ENCODE data around the gene HNRNPR.
A peak's percentile ranks its signal among the peaks of the same experiment; 100 is the strongest.
"Not testable (repeated sequence)": the region's sequence is repeated elsewhere in the genome, so short reads cannot be mapped to it uniquely, and the experiment has no call there.

Gene HNRNPR

DNA sequence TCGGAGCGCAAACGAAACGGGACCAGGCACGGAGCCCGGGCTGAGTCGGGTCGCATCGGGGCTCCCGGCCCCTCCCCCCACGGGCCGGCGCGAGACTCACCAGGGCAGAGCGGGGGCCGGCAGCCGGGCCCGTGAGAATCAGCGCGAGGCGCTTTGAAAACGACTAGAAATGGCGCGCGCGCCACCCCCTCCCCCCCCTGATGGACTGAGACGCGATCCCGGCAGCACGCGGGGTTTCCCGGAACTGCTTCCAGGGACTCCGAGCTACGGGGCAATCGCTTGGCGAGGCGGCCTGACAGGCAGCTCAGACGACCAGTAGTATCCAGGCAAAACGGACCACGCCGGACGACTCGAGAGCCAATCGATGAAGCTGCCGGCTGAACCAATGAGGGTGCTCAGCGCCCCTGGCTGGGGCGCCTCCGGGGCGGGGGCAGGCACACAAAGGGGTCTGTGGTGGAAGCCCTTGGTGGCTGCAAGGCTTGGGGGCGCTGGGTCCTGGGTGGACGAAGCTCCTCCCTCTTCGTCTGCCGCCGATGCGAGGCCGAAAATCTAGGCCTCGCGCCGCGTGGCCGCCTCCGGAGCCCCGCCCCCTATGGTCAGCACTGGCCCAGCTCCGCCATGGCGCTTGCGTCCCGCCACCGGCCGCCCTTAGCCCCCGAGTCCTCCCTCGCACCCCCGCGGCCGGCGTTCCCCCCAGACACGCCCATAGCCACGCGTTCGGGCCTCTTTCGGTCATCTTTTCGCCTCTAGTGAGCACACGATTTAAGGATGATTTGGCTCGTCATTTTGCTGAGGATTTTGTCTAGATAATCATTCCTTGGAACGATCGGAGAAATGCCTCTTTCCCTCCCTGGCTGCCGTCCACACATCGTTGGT is at the start of gene HNRNPR:
Gene HNRNPR (minus strand): TSS at position 174 of the 876 bp plus-strand sequence. CDS start 3,276 bp downstream, outside the sequence.
- peak; percentile 97 for DNase-seq

DNA sequence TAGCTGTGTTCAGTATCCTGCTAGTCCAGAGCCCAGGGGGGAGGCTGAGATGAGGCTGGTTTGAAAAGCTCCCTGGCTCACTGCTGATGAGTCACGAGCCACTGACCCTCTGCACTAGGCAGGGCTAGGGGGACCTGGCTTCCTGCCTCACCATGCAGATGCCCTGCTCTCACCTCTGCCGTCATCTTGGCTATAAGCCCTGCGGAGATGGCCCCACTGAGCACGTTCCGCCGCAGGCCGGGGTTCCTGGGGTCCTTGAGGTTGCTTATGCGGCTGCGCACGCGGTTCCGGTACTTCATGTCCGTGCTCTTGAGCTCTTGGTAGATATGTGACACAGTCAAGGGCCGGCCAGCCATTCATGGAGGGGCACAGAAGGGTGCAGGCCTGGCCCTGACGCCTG is 49.6 kb upstream of the HNRNPR start:
- DNase-seq: no peak

DNA sequence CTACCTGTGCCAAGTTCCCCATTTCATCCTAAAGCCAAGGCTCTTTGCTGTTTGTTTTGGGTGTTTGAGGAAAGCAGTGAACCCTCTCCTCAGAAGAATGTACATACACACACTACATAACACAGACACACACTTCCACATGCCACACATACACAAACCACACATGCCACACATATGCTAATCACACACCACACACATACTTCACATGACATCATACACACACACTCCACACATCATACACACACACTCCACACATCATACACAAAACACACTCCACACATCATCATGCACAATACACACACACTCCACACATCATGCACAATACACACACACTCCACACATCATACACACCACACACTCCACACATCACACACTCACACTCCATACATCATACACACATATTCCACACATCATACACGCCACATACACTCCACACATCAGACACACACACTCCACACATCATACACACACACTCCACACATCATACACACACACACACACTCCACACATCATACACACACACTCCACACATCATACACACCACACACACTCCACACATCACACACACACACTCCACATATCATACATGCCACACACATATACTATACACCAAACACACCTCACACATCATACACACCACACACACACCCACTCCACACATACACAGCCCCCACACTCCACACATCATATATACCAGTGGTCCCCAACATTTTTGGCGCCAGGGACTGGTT is 48.2 kb upstream of the HNRNPR start:
- no peak for DNase-seq

- no peak for DNase-seq
Observed at GRCh38 chr1:23389837-23390321, 45.8 kb upstream of the HNRNPR start.

- no peak for DNase-seq
Observed at GRCh38 chr1:23387494-23387893, 43.4 kb upstream of the HNRNPR start.

DNA sequence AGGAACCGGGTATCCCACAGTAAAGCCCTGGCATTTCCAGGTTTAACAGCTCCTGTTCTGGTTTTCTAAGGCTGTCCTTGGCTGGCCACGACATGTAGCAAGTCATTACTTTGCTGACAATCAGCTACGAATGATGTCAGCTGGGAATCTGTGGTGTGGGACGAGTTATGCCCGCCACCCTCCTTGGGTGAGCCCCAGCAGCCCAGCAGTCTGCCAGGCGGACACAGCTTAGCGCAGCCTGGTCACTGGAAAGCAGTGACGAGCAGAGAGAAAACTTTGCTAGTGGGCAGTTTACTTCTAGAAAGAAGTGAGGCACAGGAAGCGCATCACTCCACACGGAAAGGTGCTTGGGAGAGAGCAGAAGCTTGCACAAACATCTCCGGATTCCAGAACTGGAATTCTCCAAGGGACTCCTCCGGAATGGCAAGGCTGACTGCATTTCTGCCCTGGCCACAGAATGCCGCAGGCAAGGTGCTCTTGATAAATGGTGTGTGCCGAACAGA is 41.1 kb upstream of the HNRNPR start:
- DNase-seq: no peak

DNA sequence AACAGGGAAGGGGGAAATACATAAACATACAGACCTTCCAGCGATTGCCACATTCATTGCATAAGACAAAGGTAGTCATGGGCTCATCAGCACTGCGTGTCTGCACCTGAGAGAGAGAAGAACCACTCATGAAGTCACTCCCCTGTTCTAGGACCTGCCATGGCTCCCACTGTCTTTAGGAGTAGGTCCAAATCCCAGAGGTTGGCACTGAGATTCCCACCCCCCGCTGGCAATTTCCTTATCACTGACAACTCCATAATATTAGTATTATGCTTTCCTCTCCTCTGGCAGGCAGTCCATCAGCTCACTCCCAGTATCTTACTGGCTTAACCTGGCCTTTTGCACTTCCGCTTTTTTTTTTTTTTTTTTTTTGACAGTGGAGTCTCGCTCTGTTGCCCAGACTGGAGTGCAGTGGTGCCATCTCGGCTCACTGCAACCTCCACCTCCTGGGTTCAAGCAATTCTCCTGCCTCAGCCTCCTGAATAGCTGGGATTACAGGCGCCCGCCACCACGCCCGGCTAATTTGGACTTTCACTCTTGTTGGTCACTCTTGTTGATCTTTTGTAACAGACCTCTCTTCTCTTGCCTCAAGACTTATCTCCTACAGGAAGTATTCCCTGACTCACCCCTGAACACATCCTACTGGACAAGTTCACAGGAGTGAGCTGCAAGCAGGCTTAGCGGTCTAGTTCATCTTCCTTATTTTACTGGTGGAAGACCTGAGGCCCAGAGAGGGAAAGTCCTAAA is 40.4 kb upstream of the HNRNPR start:
- no peak for DNase-seq

- no peak for DNase-seq
Observed at GRCh38 chr1:23383577-23384311, 39.7 kb upstream of the HNRNPR start.

DNA sequence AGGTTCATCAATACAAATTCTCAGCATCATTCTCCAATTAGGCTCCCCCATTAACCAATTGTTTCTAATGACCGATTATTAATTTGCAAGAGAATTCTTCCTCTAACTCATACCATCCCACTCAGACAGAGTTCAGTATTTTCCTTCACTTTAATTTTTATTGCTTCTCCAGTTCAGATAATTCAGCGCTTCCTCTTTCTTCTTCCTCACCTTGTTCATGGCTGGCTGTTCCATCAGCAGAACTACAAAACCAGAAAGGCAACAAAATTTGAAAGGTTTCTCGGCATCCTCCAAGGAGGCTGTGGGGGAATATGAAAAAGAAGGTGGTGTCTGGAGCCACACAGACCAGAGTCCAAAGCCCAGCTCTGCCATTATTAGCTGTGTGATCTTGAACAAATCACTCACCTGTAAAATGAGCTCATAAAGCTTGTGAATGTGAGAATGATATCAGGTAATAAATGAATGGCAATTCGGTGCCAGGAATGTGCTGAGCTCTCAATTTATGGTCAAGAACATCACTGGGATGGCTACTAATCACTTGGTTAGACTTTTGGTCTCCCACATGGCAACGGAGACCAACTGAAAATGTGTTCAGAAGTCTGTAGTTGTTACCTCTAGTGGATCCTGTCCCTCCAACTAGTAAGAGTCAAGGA is 37.3 kb upstream of the HNRNPR start:
- no peak for DNase-seq

GRCh38 chr1:23380719-23381118 is 36.6 kb upstream of the HNRNPR start:
- DNase-seq: no peak

GRCh38 chr1:23380236-23380635 is 36.2 kb upstream of the HNRNPR start:
- not testable (repeated sequence) for DNase-seq

- no peak for DNase-seq
Observed at GRCh38 chr1:23376890-23377811, 33.1 kb upstream of the HNRNPR start.

GRCh38 chr1:23374079-23374735 is 30.1 kb upstream of the HNRNPR start:
- DNase-seq: not testable (repeated sequence)

DNA sequence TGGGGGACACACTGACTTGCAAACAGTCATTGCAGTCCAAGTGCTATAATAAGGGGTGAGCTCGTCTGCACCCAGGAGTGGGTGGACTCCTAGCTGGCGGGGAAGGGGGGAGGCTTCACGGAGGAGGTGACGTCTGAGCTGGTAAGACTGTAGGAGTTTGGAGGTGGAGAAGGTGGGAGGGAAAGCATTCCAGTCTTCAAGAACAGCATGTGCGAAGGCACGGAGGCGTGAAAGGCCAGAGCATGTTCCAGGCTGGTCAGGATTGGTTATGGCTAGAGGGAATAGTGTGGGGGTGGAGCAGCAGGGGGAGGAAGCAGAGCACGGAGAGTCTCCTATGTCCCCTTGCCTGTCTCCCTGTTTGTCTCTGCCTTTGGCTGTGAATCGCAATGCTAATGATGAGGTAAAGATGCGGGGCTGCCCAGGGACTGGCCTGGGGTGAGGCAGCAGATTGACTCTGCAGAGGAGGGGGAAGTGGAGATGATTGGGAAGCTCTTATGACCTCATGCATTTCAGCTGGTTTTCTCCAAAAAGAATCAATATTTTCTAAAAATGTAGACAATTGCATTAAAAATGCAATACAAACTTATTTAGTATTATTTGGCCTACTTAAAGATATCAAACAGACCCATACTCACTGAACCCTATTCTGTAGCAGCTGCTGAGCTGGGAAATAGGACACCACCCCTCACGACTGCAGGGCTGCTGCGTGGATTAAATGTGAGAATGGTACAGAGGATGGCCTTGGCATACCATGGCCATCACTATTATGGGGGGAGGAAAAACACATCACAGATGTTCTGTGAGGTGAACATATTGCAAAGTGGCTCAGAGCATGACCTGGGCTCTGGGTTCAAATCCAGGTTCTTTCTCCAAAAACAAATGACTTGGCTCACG is 28.1 kb upstream of the HNRNPR start:
- no peak for DNase-seq

- DNase-seq: no peak
Observed at GRCh38 chr1:23370709-23371584, 26.9 kb upstream of the HNRNPR start.

DNA sequence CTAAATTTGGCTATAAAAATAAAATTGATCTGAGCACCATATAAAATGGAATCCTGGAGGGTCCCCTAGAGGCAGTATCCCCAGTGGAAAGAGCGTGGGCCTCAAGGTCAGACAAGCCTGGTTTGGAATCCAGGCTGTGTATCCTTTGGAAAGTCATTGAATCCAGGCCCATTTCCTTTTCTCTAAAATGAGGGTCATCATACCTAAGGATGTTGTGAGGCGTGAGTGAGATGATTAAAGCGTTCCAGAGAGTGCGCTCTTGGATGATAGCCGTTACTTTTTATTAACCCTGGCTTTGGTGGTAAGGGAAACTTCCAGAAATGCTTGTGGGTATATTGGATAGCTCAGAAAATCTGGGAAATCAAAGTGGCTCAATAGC is 26.2 kb upstream of the HNRNPR start:
- no peak for DNase-seq

- peak; percentile 71 for DNase-seq
Observed at GRCh38 chr1:23369335-23370013, 25.4 kb upstream of the HNRNPR start, which contains the start of gene ZNF436. TSS of gene ZNF436 (minus strand) at chr1:23369836. CDS start at chr1:23368005, 1,831 bp downstream.
